ENCODE results near the gene TNRC6B.

DNA sequence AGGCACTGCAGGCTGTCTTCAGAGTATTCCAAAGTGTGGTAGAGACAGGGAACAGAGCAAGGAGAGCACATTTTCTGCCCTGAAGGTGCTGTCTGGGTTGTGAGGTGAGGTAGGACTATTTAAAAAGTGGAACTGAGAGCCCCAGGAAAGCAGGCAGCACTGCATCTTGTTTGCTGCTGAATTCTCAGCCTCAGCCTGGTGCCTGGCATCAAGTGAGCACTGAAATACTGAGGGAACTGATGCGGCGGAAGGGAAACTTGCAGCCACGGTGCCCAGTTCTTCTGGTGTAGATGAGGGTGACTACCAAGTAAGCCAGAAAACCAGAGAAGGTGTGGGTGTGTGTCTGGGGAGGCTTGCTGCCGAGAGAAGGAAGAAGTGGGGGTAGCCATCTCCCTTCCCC is 59.5 kb downstream of the TNRC6B start:
- TF ChIP-seq POLR2A (IDR thresholded peaks at IDR 0.05; ENCODE audit: extremely low read depth, insufficient read length) (no peak), MYC (IDR thresholded peaks at IDR 0.05; ENCODE audit: low read depth, low read length) (no peak), MAX (IDR thresholded peaks at IDR 0.05; ENCODE audit: low read depth, low read length) (no peak)
- TF ChIP-seq, protein P1, sequence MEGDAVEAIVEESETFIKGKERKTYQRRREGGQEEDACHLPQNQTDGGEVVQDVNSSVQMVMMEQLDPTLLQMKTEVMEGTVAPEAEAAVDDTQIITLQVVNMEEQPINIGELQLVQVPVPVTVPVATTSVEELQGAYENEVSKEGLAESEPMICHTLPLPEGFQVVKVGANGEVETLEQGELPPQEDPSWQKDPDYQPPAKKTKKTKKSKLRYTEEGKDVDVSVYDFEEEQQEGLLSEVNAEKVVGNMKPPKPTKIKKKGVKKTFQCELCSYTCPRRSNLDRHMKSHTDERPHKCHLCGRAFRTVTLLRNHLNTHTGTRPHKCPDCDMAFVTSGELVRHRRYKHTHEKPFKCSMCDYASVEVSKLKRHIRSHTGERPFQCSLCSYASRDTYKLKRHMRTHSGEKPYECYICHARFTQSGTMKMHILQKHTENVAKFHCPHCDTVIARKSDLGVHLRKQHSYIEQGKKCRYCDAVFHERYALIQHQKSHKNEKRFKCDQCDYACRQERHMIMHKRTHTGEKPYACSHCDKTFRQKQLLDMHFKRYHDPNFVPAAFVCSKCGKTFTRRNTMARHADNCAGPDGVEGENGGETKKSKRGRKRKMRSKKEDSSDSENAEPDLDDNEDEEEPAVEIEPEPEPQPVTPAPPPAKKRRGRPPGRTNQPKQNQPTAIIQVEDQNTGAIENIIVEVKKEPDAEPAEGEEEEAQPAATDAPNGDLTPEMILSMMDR (IDR thresholded peaks at IDR 0.05; ENCODE audit: low read depth, low read length): no peak
